Thoracic aorta (tissue), 2 donors: ENCODE measurements around the gene SRD5A1. TPM values are rescaled to one million over a fixed set of nuclear protein-coding genes. Genes with fewer than 3 reads are reported as not detected.

Experiments used
- ATAC-seq: fragments of 150-250 bp; one replicate; pipeline ENCODE4 v1.8.0; 2017; ENCODE audit warnings: low read depth; ENCODE audit not compliant: insufficient number of reproducible peaks, low FRiP score
- DNase-seq: peaks from one replicate; pipeline ENCODE4 v3.0.0-alpha.2; 2020; ENCODE audit warnings: low spot score
- H3K27ac ChIP-seq, 2 donors: fragments of 200-600 bp; sonication (generic); 1 replicate in 1 of 2; 2 replicates in 1 of 2; pipeline ENCODE4 v1.5.1; 2016; ENCODE audit warnings: mild to moderate bottlenecking in 2 of 2, moderate library complexity in 2 of 2
- H3K27me3 ChIP-seq: fragments of 200-600 bp; sonication (generic); replicated peaks from 2 replicates; pipeline ENCODE4 v1.6.0; 2016; ENCODE audit warnings: mild to moderate bottlenecking; ENCODE audit not compliant: insufficient read depth
- H3K36me3 ChIP-seq: fragments of 200-600 bp; sonication (generic); one replicate; pipeline ENCODE4 v1.5.1; 2016
- H3K4me1 ChIP-seq, 2 donors: fragments of 200-600 bp; sonication (generic); 1 replicate in 1 of 2; 2 replicates in 1 of 2; pipeline versions ENCODE4 v1.5.1 to v1.6.0; 2016; ENCODE audit warnings: low read depth in 2 of 2, mild to moderate bottlenecking in 1 of 2; ENCODE audit not compliant: control insufficient read depth in 1 of 2
- H3K4me3 ChIP-seq: fragments of 200-600 bp; sonication (generic); 2 replicates; pipeline ENCODE4 v1.5.1; 2016; ENCODE audit warnings: mild to moderate bottlenecking
- H3K9me3 ChIP-seq: fragments of 200-600 bp; sonication (generic); 2 replicates; pipeline ENCODE4 v1.5.1; 2016
- CTCF ChIP-seq: fragments of 200-600 bp; sonication (generic); IDR thresholded peaks from one replicate; pipeline ENCODE4 v1.5.1; 2019; ENCODE audit warnings: antibody characterized with exemption
- total RNA-seq, 2 donors: library from RNA; depleted of rRNA; stranded (reverse); fragments of >200 nt; gene quantifications; one replicate each; pipeline versions ENCODE4 v1.1.0 to v1.2.3, GENCODE V29; 2016

SRD5A1 gene
- total RNA-seq, 2 donors from 2014 or later: 7.6 to 8.5 TPM

GRCh38 chr5:6634306-6634705 lies 1.1 kb downstream of the SRD5A1 start:
- Histone ChIP-seq H3K36me3 (peaks cover 2% of the 10 kb centered on the region), H3K4me1 (peaks cover 8 to 22% of the 10 kb centered on the region in 2 donors), H3K9me3 (no peaks in the 10 kb centered on the region), H3K4me3 (peak overlapping the region; percentile 90), H3K27me3 (no peaks in the 10 kb centered on the region), H3K27ac (no peak overlapping the region)
- no peak for ATAC-seq
- no peak for DNase-seq
- TF ChIP-seq CTCF: no peak

GRCh38 chr5:6634788-6635430 lies 1.7 kb downstream of the SRD5A1 start:
- Histone ChIP-seq H3K4me3 (peak overlapping the region; percentile 90), H3K36me3 (no peaks in the 10 kb centered on the region), H3K27ac (no peak overlapping the region), H3K27me3 (no peaks in the 10 kb centered on the region), H3K4me1 (peaks cover 8 to 22% of the 10 kb centered on the region in 2 donors), H3K9me3 (no peaks in the 10 kb centered on the region)
- DNase-seq (no peak), ATAC-seq (no peak)
- TF ChIP-seq CTCF: no peak

- Histone ChIP-seq H3K27ac (no peak overlapping the region), H3K4me3 (no peak overlapping the region), H3K27me3 (no peaks in the 10 kb centered on the region), H3K36me3 (no peaks in the 10 kb centered on the region), H3K9me3 (no peaks in the 10 kb centered on the region), H3K4me1 (peaks cover 8 to 19% of the 10 kb centered on the region in 2 donors)
- no peak for TF ChIP-seq CTCF
- ATAC-seq: no peak
- DNase-seq: no peak
These were observed 3.1 kb downstream of the SRD5A1 start for GRCh38 chr5:6636293-6636692.

DNA sequence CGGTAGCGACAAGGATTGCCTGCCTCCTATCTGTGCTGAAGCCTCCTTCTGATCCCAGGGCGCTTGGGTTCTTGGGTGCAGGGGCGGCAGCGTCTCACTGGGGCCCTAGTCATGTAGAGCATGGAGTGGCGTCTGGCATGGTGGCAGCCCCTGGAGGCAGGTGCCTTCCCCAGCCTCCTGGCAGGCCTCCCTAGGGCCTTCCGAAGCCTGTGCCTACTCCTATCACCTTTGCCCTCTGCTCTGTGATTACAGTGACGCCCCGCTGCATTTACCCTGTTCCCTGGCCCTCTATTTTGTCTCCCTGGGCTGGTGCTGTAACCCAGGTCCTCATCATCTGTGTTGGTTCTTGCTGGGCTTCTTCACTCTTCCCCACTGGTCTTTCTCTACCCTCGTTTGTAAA lies 3.8 kb downstream of the SRD5A1 start:
- Histone ChIP-seq H3K27me3 (no peaks in the 10 kb centered on the region), H3K4me3 (no peak overlapping the region), H3K9me3 (no peaks in the 10 kb centered on the region), H3K27ac (no peak overlapping the region), H3K36me3 (no peaks in the 10 kb centered on the region), H3K4me1 (peaks cover 3 to 11% of the 10 kb centered on the region in 2 donors)
- no peak for TF ChIP-seq CTCF
- ATAC-seq (no peak), DNase-seq (no peak)

GRCh38 chr5:6637590-6637989 lies 4.3 kb downstream of the SRD5A1 start:
- Histone ChIP-seq H3K4me3 (no peak overlapping the region), H3K36me3 (no peaks in the 10 kb centered on the region), H3K27me3 (no peaks in the 10 kb centered on the region), H3K4me1 (peaks cover 0 to 8% of the 10 kb centered on the region in 2 donors), H3K9me3 (no peaks in the 10 kb centered on the region), H3K27ac (no peak overlapping the region)
- no peak for DNase-seq
- ATAC-seq: no peak
- no peak for TF ChIP-seq CTCF
